GM21528 (cell line): Measurements from ENCODE around the gene PDE11A.
A peak's percentile ranks its signal among the peaks of the same experiment; 100 is the strongest.
"Not testable (repeated sequence)": the region's sequence is repeated elsewhere in the genome, so short reads cannot be mapped to it uniquely, and the experiment has no call there.

Experiments used
- ATAC-seq: cut with Tn5 transposase; IDR thresholded peaks from one replicate; pipeline ENCODE4 v1.9.1; 2021; ENCODE audit warnings: mild to moderate bottlenecking, moderate library complexity; ENCODE audit not compliant: unreplicated experiment, low FRiP score

The PDE11A gene

DNA sequence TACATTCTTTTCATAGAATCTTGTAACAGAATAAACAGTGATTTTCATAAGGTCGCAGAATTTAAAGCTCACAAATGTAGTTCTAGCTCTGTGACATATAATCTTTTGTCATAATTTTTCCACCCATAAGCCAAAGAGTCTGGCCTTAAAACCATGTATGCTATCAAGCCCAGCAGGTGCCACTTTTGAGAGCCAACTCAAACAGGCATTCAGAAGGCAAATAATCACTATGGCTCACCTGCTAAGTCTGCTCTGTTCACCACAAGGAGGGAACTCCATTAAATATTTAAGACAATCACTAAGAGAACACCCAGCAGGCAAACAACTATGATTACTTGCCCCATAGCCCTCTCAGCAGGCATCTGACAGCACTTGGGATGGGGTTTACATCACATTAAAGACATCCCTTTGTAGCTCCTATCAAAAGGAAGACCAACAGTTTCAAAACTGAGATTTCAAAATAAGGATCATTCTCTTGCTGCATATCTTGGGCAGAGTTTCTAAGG lies 241.6 kb downstream of the PDE11A start:
- ATAC-seq, result no peak

DNA sequence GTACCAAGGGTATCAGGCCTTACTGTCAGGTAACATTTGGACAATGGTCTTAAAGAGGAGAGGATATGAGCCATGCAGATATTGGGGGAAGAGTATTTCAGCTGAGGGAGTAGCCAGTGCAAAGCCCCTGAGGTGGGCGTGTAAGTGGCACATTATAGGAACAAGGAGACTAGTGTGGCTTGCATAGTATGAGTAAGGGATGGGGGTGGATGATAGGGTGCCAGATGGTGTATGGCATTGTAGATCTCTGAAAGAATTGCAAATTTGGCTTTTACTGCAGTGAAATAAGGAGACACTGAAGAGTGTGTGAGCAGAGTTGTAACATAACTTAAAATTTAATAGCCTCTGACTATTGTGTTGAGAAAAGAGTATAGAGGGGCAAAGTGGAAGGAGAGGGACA lies 244.0 kb downstream of the PDE11A start:
- no peak for ATAC-seq

DNA sequence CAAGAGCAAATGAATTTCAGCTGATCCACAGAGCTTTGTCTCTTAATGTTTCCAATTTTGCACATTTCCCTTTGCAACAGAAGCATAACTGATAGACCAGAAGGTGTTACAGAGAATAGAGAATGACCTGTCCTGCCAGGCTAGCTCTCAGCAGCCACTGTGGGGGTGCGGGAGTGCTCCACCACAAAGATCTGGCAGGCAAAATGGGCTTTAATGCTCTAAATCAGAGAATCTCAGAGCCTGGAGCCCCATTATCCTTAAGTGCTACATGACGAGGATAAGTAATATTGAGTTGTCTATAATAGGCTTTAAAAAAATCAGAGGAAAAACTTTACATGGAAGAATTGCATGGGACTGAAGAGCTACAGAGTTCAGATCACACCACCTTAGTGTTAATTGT lies 245.7 kb downstream of the PDE11A start:
- ATAC-seq, result no peak

DNA sequence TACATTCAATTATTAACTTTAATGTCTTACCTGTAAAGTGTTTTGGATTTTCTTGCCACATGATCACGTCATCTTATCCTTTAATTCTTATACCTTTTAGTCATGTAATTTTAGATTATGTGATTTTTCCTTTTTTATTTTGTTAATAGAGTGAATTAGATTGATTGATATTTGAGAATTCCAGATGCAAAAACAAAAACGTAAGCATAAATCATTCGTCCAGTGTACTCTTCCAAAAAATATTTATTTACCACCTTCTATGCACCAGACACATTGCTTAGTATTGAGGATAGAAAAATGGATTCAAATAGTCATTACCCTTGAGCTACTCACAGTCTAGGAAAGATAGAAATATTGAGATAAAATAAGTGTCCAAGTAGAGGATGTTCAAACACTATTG lies 249.6 kb downstream of the PDE11A start:
- no peak for ATAC-seq

DNA sequence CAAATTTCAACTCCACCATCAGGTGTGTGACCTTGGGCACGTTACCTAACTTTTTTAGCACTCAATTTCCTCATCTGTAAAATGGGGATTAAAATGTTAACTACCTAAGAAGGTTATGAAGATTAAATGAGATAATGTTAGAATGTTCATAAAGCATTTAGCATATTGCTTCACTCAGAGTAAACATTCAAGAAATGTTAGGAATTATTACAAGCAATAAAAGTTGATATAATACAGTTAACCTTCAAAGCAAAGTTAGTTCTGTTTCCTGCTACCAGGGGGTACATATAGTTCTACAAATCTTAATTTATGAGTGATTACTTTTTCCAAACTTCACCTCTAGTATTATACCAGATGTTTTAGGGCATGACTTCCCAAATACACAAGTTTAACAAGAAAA lies 254.2 kb downstream of the PDE11A start:
- ATAC-seq, result no peak

DNA sequence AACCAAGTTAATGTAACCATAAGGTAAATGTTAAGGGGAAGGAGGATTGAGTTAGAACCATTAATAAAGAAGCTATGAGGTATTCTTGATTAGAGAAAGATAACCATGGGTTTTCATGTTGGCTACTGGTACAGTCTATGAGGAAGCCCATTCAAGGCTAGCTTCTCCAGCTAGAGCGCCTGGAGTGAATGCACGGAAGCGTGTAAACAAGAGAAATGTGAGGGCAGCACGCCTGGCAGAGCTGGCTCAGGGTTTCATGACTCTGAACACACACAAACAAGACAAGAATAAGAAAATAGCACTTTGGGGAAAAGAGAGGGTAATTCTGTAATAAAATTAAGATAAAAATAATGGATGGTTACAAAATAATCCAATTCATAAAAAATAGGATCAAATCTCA lies 255.3 kb downstream of the PDE11A start:
- no peak for ATAC-seq

DNA sequence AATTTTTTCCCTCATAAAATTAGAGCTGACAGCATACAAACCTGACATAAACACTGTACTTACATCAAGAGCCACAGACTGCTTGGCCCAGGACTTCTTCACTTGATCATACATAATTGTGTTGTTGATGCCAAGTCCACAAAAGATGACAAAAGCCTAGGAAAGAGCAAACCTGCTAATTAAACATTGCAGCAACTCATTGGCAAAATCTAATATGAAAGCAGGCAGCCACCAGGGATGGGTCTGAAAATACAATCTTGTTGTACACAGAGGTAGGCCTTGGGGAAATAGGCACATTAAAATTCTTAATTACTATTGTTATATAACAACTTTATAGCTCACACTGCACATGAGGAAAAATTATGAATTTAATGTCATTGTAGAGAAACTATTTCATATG lies 255.8 kb downstream of the PDE11A start:
- no peak for ATAC-seq

DNA sequence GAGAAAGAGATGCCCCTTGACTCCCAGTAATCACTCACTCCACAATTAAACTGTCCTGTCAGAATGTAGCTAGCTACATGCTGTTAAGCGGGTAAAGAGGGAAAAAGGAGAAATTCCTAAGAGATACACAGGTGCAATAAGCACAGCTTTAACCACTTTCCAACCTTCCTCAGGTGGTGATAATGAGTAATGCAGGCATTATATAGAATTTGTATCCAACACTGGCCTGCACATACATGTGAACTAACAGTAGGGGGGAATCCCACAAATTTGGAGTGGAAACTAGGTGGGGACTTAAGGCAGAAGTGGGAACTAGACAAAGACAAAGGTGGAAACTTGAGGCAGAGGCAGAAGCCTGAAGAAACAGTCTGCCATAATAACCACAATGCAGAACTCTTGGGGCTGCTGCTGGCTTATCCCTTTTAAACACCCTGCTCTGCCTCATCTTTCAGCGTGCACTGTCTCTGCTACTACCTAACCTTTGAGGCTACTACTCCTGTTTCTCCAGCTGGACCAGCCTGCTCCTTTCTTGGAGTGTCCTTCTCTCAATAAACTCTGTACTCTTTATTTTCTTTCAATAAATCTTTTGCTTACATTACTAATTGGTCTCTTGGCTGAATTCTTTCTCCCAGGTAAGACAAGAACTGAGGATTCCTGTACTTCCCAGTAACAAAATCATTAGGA lies 259.7 kb downstream of the PDE11A start:
- no peak for ATAC-seq

DNA sequence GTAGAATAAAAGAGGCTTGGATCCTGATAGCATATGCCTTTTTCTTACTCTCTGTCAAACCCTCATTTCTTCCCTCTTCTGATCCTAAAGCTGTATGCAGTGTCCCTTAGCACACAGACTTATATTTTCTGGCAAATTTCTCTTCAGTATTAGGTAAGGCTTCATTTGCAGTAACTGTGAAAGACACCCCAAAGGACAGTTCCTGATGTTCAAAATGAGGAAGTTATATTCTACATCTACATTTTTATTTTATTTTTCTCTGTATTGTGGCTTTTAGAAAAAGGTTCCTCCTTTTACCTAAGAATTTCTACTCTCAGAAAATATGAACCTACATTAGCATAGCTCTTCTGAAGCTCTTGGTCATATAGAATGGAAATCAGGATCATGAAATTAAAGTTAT lies 261.7 kb downstream of the PDE11A start:
- ATAC-seq, result no peak

DNA sequence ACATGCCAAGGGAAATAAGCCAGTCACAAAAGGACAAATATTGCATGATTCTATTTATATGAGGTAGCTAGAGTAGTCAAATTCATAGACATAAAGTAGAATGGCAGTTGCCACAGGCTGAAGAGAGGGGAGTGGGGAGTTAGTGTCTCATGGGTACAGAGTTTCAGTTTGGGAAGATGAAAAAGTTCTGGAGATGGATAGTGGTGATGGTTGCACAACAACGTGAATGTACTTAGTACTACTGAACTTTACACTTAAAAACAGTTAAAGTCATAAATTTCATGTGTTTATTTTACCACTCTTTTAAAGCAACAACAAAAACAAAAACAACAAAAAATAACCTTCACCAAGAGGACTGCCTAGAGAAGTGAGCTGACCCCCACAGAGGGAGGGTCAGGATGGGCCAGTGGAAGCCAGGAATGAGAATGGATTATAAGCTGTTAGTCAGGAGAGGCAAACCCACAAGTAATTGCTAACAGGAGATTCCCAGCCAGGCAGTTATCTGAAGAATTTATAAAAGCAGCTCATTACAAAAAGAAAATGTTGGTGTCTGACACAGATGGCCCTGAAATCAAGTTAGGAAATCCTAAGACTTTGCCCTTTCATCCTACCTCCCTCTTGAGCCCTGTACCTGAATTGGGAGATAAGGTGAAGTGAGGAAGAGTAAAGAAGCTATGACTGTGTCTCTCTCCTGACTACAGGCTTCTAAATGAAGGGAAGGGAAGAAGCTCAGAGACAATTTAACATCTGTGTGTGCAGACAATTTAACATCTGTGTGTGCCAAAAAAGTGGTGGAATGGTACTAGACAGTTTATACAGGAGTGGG lies 263.4 kb downstream of the PDE11A start:
- no peak for ATAC-seq

DNA sequence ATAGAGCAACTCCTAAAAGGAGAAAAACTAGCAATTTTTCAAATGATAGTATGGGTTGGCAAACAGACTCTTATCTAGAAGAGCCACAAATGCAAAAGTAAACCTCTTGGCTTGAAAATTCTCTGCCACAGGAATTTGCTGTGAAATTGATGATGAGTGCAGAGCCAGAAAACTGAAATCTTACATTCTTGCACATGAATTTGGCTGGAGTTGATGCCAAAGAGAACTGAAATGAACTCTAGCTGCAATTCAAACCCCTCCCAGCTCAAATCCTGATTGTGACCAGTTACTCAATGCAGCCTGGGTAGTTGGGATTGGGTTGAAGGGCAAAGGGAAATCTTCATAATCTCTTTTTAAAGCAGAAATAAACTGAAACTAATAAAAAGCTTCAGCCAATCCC lies 266.6 kb downstream of the PDE11A start:
- no peak for ATAC-seq

DNA sequence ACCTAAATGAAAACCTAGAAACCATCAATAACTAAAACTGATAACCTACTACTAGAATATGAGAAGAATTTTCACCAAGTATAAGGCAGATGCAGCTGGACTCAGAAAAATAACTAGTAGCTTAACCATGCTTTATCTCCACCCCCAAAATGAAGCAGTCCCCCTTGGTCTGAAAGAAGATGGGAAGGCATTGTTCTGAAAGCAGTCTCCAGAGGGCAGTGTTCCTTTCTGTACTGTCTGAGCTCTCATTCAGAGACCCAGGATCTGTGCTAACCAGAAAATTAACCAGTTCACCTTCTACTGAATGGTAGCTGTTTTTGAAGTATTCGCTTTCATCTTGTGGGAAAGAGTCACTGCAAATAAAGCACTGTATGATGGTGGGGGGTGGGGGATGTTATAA lies 273.0 kb downstream of the PDE11A start:
- no peak for ATAC-seq

DNA sequence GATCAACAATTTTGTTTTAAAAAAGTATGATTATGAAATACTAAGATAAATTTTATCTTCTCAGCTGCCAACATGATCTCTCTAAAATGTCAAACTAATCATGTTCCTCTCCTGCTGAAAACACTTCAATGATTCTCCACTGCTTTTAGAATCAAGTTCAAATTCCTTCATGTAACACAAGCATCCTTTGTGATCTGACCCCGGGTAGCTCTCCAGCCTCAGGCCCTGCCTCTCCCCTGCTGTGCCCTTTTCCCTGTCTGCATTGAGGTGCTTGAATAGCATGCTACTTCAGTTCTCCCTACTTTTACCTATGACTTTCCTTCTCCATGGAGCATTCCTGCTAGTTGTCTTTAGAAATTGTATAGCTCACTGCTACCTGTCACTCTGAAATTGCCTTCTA lies 274.8 kb downstream of the PDE11A start:
- ATAC-seq, result no peak

DNA sequence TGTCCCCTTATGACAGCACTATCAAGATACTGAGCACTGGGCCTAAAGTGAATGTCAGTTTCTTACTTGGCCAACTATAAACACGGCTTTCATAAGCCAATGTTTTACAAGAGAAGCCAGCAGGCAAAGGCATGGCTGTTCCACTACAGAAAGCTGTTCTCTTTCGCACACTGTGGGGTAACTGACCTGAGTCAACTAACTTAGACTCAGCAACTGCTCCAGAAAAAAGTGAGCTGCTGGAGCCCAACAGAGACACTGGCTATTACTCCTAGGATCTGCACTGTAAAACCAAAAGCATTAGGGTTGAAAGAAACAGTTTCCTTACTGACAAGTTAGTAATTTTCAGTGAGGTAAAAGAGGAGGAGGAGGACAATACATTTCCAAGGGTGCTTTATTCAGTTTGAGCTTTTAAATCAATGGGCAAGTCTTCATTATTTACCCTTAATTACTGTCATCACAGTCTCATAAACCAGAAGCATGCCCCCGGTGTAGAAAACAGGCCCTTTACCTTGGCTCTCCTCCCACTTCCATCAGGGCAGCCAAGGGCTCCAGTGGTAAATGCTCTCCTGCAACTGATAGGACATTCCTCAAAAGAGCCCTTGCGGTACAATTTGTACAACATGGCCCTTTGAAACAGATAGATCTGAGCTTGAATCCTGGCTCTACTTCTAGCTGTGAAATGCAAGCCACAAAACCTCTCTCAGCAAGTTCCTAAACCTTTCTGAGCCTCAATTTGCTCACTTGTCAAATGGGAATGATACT lies 275.7 kb downstream of the PDE11A start:
- ATAC-seq, result no peak

DNA sequence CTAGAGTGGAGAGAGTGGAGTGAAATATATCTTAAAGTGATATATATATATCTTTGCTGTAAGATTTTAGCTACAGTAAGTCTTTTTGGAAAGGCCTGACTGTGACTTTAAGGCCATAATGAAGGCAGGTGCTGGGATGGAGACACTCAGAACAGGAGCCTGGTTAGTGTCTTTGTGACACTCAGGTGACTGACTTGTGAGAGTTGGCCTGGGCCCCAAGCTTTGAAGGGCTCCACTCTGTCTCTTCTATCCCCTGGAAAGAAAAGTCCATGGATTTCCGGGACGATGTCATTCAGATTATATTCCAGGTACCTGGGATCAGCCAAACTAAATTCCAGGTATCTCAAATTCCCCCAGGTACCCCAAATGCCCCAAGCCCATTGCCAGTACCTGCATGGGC lies 276.6 kb downstream of the PDE11A start:
- no peak for ATAC-seq

DNA sequence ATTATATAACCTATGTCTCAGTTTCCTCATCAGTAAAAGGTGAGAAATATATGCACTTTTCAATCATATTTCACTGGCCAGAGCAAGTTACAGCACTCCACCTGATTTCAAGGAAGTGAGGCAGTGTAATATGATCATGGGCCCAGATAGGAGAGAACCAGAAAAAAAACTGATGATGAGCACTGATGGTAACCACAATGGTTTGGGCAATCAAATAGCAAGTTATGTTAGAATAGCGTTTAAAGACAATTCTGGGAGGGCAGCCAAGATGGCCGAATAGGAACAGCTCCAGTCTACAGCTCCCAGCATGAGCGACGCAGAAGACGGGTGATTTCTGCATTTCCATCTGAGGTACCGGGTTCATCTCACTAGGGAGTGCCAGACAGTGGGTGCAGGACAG lies 287.4 kb downstream of the PDE11A start:
- not testable (repeated sequence) for ATAC-seq

DNA sequence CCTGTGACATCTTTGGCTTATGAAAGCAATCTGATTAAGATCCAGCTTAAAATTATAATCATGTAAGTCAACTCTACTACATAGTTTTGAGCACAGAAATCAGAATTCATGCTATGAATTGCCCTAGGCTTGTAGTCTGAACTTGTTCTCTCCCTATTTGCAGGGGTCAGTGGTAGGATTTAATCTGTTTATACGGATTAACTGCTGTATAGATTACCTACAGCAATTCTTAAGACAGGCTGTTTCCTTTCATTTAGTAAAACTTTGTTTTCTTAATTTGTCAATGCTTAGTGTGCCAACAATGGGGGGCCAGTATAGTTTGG lies 287.9 kb downstream of the PDE11A start:
- ATAC-seq, result no peak

DNA sequence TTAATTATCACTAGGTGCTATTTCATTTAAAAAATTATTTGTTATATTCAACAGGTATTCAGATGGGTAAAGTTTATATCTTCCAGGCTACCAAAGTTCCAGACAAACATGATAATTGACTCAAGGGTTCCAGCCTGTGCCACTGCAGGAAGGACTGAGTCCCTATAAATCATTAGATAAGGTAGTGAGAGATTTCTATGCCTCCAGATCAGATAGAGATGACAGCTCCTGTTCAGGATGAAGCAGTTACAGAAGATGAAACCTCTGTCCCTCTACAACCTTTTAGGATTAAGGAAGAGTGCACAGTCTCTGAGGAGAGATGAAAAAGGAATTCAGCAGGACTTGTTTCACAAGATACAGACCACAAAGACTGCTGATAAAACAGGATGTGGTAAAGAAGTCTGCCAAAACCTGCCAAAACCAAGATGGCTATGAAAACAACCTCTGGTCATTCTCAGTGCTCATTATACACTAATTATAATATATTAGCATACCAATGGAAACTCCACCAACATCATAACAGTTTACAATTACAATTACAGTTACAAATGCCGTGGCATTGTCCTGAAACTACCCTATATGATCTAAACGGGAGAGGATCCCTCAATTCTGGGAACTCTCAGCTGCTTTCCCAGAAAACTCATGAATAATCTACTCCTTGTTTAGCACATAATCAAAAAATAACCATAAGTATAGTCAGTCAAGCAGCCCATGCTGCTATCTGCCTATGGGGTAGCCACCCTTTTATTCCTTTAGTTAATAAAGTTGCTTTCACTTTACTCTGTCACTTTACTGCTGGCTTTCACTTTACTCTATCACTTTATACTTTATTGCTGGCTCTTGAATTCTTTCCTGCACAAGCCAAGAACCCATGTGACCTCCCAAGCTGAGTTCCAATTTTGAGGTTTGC lies 288.5 kb downstream of the PDE11A start:
- ATAC-seq, result peak; percentile 67

DNA sequence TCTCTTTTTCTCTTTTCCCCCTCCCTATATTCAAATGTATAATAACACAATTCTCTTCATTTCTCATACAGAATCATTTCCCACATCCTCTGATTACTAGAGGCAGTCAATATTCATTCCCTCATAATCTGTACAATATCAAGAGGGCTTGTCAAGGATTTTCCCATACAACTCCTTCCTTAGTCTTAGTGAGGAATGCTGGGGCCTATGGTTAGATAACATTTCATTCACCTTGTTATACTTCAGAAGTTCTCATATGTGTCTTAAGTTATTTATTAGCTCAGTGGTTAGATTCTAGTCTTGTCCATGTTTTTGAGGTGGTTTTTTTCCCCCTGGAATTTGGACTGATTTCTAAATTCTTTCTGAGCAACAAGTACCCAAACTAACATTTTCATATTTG lies 289.5 kb downstream of the PDE11A start:
- no peak for ATAC-seq

DNA sequence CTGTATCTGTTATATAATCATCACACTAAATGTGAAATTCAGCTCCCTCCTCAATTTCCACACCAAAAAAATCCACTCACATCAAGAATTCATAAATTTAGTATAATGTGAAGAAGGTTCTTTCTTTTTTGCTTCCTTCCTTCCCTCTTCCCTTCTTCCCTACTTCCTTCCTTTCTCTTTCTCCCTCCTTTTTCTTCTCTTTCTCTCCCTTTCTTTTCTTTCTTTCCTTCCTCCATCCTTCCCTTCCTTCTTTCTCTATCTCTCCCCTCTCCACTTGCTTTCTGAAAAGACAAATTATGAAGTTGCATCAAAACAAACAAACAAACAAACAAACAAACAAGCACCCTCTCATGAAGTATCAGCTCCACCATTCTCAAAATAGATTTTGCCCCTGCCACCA lies 290.0 kb downstream of the PDE11A start:
- no peak for ATAC-seq
